SH-SY5Y (cell line): ENCODE measurements around the gene SFT2D2.

Experiments used
- GATA2 ChIP-seq: IDR thresholded peaks from 2 replicates; pipeline ENCODE4 v1.6.1; 2011; ENCODE audit warnings: mild to moderate bottlenecking, low read depth, low read length
- GATA3 ChIP-seq: IDR thresholded peaks from 2 replicates; pipeline ENCODE4 v1.6.1; 2011; ENCODE audit warnings: low read depth, mild to moderate bottlenecking, low read length, moderate library complexity

Gene SFT2D2

GRCh38 chr1:168217664-168218063, 8.1 kb upstream of the SFT2D2 start:
- no peak for TF ChIP-seq GATA2
- no peak for TF ChIP-seq GATA3

GRCh38 chr1:168218658-168219057, 7.1 kb upstream of the SFT2D2 start:
- no peak for TF ChIP-seq GATA3
- no peak for TF ChIP-seq GATA2

GRCh38 chr1:168220470-168220871, 5.3 kb upstream of the SFT2D2 start:
- TF ChIP-seq GATA2 (no peak), GATA3 (no peak)

GRCh38 chr1:168221275-168221674, 4.5 kb upstream of the SFT2D2 start:
- no peak for TF ChIP-seq GATA3
- TF ChIP-seq GATA2: no peak

- no peak for TF ChIP-seq GATA2
- no peak for TF ChIP-seq GATA3
Observed at GRCh38 chr1:168223261-168223660, 2.5 kb upstream of the SFT2D2 start.

GRCh38 chr1:168223681-168224540, 1.9 kb upstream of the SFT2D2 start:
- TF ChIP-seq GATA3 (no peak), GATA2 (no peak)

GRCh38 chr1:168224991-168225390, 813 bp upstream of the SFT2D2 start:
- TF ChIP-seq GATA2: no peak
- no peak for TF ChIP-seq GATA3

GRCh38 chr1:168227620-168228019, 1.8 kb downstream of the SFT2D2 start:
- TF ChIP-seq GATA2: no peak
- no peak for TF ChIP-seq GATA3

GRCh38 chr1:168229893-168230292, 4.1 kb downstream of the SFT2D2 start:
- TF ChIP-seq GATA3 (no peak), GATA2 (no peak)

- TF ChIP-seq GATA2 (no peak), GATA3 (no peak)
Observed at GRCh38 chr1:168230709-168231108, 4.9 kb downstream of the SFT2D2 start.

- no peak for TF ChIP-seq GATA2
- TF ChIP-seq GATA3: no peak
Observed at GRCh38 chr1:168234846-168235547, 9.2 kb downstream of the SFT2D2 start.

GRCh38 chr1:168235548-168235885, 9.7 kb downstream of the SFT2D2 start:
- TF ChIP-seq GATA2: no peak
- TF ChIP-seq GATA3: no peak

GRCh38 chr1:168235937-168236336, 10.1 kb downstream of the SFT2D2 start:
- no peak for TF ChIP-seq GATA2
- no peak for TF ChIP-seq GATA3

- TF ChIP-seq GATA3 (no peak), GATA2 (no peak)
Observed at GRCh38 chr1:168236836-168237611, 11.2 kb downstream of the SFT2D2 start.

GRCh38 chr1:168243198-168243597, 17.4 kb downstream of the SFT2D2 start:
- no peak for TF ChIP-seq GATA2
- TF ChIP-seq GATA3: no peak
